HG03175 (cell line): ENCODE results near the gene TRPM3.

Experiments used
- ATAC-seq: cut with Tn5 transposase; IDR thresholded peaks from one replicate; pipeline ENCODE4 v1.9.1; 2021; ENCODE audit warnings: mild to moderate bottlenecking, moderate library complexity; ENCODE audit not compliant: unreplicated experiment

The TRPM3 gene

GRCh38 chr9:70498866-70499265 is 622.6 kb downstream of the TRPM3 start:
- ATAC-seq = no peak

GRCh38 chr9:70496244-70496643 is 625.2 kb downstream of the TRPM3 start:
- ATAC-seq = no peak

- no peak for ATAC-seq
These were observed 625.9 kb downstream of the TRPM3 start for GRCh38 chr9:70495514-70495913.

- no peak for ATAC-seq
These were observed 627.2 kb downstream of the TRPM3 start for GRCh38 chr9:70494221-70494620.

- no peak for ATAC-seq
These were observed 628.4 kb downstream of the TRPM3 start for GRCh38 chr9:70493029-70493428.

GRCh38 chr9:70492319-70492777 is 629.1 kb downstream of the TRPM3 start:
- no peak for ATAC-seq

GRCh38 chr9:70491426-70492318 is 629.7 kb downstream of the TRPM3 start:
- ATAC-seq = no peak

GRCh38 chr9:70490478-70490877 is 630.9 kb downstream of the TRPM3 start:
- no peak for ATAC-seq

GRCh38 chr9:70488793-70489105 is 632.7 kb downstream of the TRPM3 start:
- ATAC-seq = no peak

- ATAC-seq = no peak
These were observed 633.2 kb downstream of the TRPM3 start for GRCh38 chr9:70488098-70488792.

- ATAC-seq = no peak
These were observed 635.3 kb downstream of the TRPM3 start for GRCh38 chr9:70486127-70486526.

- no peak for ATAC-seq
These were observed 636.1 kb downstream of the TRPM3 start for GRCh38 chr9:70485273-70485858.

- ATAC-seq = peak; percentile 80
These were observed 636.9 kb downstream of the TRPM3 start for GRCh38 chr9:70484232-70485130.

- ATAC-seq = no peak
These were observed 640.0 kb downstream of the TRPM3 start for GRCh38 chr9:70481471-70481870.

GRCh38 chr9:70480405-70480980 is 640.9 kb downstream of the TRPM3 start:
- no peak for ATAC-seq

GRCh38 chr9:70479880-70480291 is 641.5 kb downstream of the TRPM3 start:
- ATAC-seq = no peak
